DMS114 treated with DMSO at 0.1 percent for 48 hours (cell line): ENCODE data around the gene SLC35F1.
"Not testable (repeated sequence)": the region's sequence is repeated elsewhere in the genome, so short reads cannot be mapped to it uniquely, and the experiment has no call there.

Source experiments
- DNase-seq: peaks from one replicate; lab custom pipeline; 2025; ENCODE audit not compliant: unreplicated experiment; lab: John Stamatoyannopoulos, UW

Gene SLC35F1

GRCh38 chr6:117924690-117925089 lies 17.6 kb downstream of the SLC35F1 start:
- DNase-seq: no peak

- no peak for DNase-seq
Observed at GRCh38 chr6:117927866-117928265, 20.8 kb downstream of the SLC35F1 start.

- DNase-seq: no peak
Observed at GRCh38 chr6:117928833-117929232, 21.8 kb downstream of the SLC35F1 start.

- DNase-seq: no peak
Observed at GRCh38 chr6:117929501-117929900, 22.4 kb downstream of the SLC35F1 start.

GRCh38 chr6:117930645-117931044 lies 23.6 kb downstream of the SLC35F1 start:
- no peak for DNase-seq

- DNase-seq: no peak
Observed at GRCh38 chr6:117932001-117932400, 24.9 kb downstream of the SLC35F1 start.

- DNase-seq: no peak
Observed at GRCh38 chr6:117932676-117933075, 25.6 kb downstream of the SLC35F1 start.

- no peak for DNase-seq
Observed at GRCh38 chr6:117933471-117933870, 26.4 kb downstream of the SLC35F1 start.

GRCh38 chr6:117938311-117938995 lies 31.4 kb downstream of the SLC35F1 start:
- DNase-seq: no peak

- DNase-seq: no peak
Observed at GRCh38 chr6:117947234-117947633, 40.2 kb downstream of the SLC35F1 start.

- no peak for DNase-seq
Observed at GRCh38 chr6:117951783-117952182, 44.7 kb downstream of the SLC35F1 start.

GRCh38 chr6:117955684-117956256 lies 48.7 kb downstream of the SLC35F1 start:
- DNase-seq: no peak

- no peak for DNase-seq
Observed at GRCh38 chr6:117956386-117956785, 49.3 kb downstream of the SLC35F1 start.

- DNase-seq: no peak
Observed at GRCh38 chr6:117958536-117958935, 51.5 kb downstream of the SLC35F1 start.

GRCh38 chr6:117960877-117961276 lies 53.8 kb downstream of the SLC35F1 start:
- DNase-seq: no peak

GRCh38 chr6:117961301-117961700 lies 54.2 kb downstream of the SLC35F1 start:
- no peak for DNase-seq

- DNase-seq: not testable (repeated sequence)
Observed at GRCh38 chr6:117965763-117966162, 58.7 kb downstream of the SLC35F1 start.

GRCh38 chr6:117971637-117972036 lies 64.6 kb downstream of the SLC35F1 start:
- DNase-seq: no peak

GRCh38 chr6:117974914-117975627 lies 68.0 kb downstream of the SLC35F1 start:
- DNase-seq: no peak

GRCh38 chr6:117976030-117976651 lies 69.1 kb downstream of the SLC35F1 start:
- DNase-seq: peak; percentile 57

- no peak for DNase-seq
Observed at GRCh38 chr6:117985916-117986315, 78.9 kb downstream of the SLC35F1 start.

- DNase-seq: no peak
Observed at GRCh38 chr6:117986396-117986795, 79.3 kb downstream of the SLC35F1 start.
